Activated CD8-positive, alpha-beta memory T cell treated with anti-CD3 and anti-CD28 coated beads, Interleukin-2, amount 50 U/mL, for 4 hours (primary cell): ENCODE results near the gene ARHGAP26.
A peak's percentile ranks its signal among the peaks of the same experiment; 100 is the strongest.
"Not testable (repeated sequence)": the region's sequence is repeated elsewhere in the genome, so short reads cannot be mapped to it uniquely, and the experiment has no call there.

Experiments used
- DNase-seq: peaks from one replicate; pipeline ENCODE4 v3.0.0-alpha.2; 2020

The ARHGAP26 gene

GRCh38 chr5:142911775-142912174 lies 141.6 kb downstream of the ARHGAP26 start:
- DNase-seq, result no peak

GRCh38 chr5:142913728-142914338 lies 143.7 kb downstream of the ARHGAP26 start:
- DNase-seq, result no peak

- DNase-seq, result no peak
Observed at GRCh38 chr5:142915038-142915437, 144.9 kb downstream of the ARHGAP26 start.

GRCh38 chr5:142915813-142916424 lies 145.7 kb downstream of the ARHGAP26 start:
- no peak for DNase-seq

GRCh38 chr5:142918959-142919635 lies 148.9 kb downstream of the ARHGAP26 start:
- DNase-seq, result no peak

GRCh38 chr5:142920849-142921612 lies 150.9 kb downstream of the ARHGAP26 start:
- no peak for DNase-seq

GRCh38 chr5:142922223-142922952 lies 152.2 kb downstream of the ARHGAP26 start:
- DNase-seq, result no peak

GRCh38 chr5:142924135-142924883 lies 154.1 kb downstream of the ARHGAP26 start:
- no peak for DNase-seq

GRCh38 chr5:142925795-142926194 lies 155.6 kb downstream of the ARHGAP26 start:
- DNase-seq, result no peak

- DNase-seq, result no peak
Observed at GRCh38 chr5:142926549-142926948, 156.4 kb downstream of the ARHGAP26 start.

GRCh38 chr5:142928999-142929398 lies 158.8 kb downstream of the ARHGAP26 start:
- DNase-seq, result not testable (repeated sequence)

GRCh38 chr5:142929587-142929986 lies 159.4 kb downstream of the ARHGAP26 start:
- DNase-seq, result peak; percentile 25

- no peak for DNase-seq
Observed at GRCh38 chr5:142930395-142931110, 160.4 kb downstream of the ARHGAP26 start.

- DNase-seq, result no peak
Observed at GRCh38 chr5:142931896-142932686, 161.9 kb downstream of the ARHGAP26 start.

- DNase-seq, result no peak
Observed at GRCh38 chr5:142934051-142934762, 164.0 kb downstream of the ARHGAP26 start.

GRCh38 chr5:142935014-142935413 lies 164.8 kb downstream of the ARHGAP26 start:
- DNase-seq, result no peak

GRCh38 chr5:142937374-142937773 lies 167.2 kb downstream of the ARHGAP26 start:
- no peak for DNase-seq

GRCh38 chr5:142938266-142938880 lies 168.2 kb downstream of the ARHGAP26 start:
- no peak for DNase-seq

- no peak for DNase-seq
Observed at GRCh38 chr5:142939006-142939405, 168.8 kb downstream of the ARHGAP26 start.
